ENCODE results near the gene HSD17B8. TPM values are rescaled to one million over a fixed set of nuclear protein-coding genes. Genes with fewer than 3 reads are reported as not detected.

The HSD17B8 gene
- 10 to 100 TPM; 11.7 to 20.1 (median 19.4) TPM for total RNA-seq

DNA sequence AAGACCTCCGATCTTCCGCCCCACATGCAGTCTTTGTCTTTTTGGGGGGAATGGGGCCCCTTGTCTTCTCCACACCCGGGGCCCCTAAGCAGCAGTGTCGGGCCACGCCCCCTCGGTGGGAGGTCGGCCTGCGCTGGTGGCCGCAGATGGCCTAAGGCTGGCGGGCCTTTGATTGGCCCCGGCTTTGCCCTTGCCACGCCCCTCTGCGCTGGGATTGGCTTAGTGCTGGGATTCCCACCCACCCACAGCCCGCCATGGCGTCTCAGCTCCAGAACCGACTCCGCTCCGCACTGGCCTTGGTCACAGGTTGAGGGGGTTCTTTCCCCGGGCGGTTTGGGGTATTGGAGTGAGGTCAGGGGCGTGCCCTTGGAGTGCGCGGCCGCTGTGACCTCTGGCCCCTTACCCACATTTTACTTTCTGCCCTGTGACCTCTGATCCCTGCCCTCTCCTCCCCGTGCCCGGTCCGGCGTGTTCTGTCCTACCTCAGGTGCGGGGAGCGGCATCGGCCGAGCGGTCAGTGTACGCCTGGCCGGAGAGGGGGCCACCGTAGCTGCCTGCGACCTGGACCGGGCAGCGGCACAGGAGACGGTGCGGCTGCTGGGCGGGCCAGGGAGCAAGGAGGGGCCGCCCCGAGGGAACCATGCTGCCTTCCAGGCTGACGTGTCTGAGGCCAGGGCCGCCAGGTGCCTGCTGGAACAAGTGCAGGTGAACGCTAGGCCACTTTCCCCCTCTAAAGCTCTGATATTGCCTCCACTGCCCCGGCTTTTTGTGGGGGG, at the start of gene HSD17B8:
Gene HSD17B8, plus strand, starts transcription at position 241 of the 776 bp plus-strand sequence. Its CDS starts 14 bp downstream, at position 255.
- Mint-ChIP-seq H3K27me3 (ENCODE audit: low read depth) (no peaks in the 10 kb centered on the region), H3K4me3 (peak within 1 kb of the TSS; percentile 100), H3K36me3 (ENCODE audit: insufficient read depth) (peaks cover 31% of the 10 kb centered on the region), H3K9me3 (no peaks in the 10 kb centered on the region), H3K4me1 (ENCODE audit: low read depth) (peaks cover 68% of the 10 kb centered on the region)
- ATAC-seq (peak; percentile 56 to 60), DNase-seq (peak; percentile 87)

DNA sequence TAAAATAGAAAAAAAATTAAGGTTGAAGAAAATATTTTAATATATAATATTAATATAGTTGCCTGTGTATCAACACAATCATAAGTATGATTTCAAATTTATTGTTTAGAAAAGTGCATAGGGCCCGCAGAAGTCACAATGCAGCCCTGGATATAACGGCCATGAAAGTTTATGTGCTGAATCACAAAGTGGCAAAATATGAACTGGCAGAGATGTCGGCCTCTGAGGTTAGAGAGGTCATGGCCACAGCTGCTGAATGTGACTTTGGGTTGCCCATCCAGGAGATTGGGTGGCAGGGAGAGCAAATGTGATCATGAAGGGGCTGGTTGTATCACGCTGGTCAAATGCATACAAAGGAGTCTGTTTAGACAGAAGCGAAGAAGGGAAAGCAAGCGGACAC, 47.9 kb upstream of the HSD17B8 start:
- ATAC-seq (no peak), DNase-seq (no peak)
- Mint-ChIP-seq H3K9me3 (peaks cover 11% of the 10 kb centered on the region), H3K4me3 (no peak overlapping the region), H3K36me3 (ENCODE audit: insufficient read depth) (no peaks in the 10 kb centered on the region), H3K4me1 (ENCODE audit: low read depth) (peaks cover 5% of the 10 kb centered on the region), H3K27me3 (ENCODE audit: low read depth) (peaks cover 12% of the 10 kb centered on the region)

- Mint-ChIP-seq H3K4me3 (no peak overlapping the region), H3K4me1 (ENCODE audit: low read depth) (peaks cover 8% of the 10 kb centered on the region), H3K27me3 (ENCODE audit: low read depth) (peaks cover 10% of the 10 kb centered on the region), H3K36me3 (ENCODE audit: insufficient read depth) (no peaks in the 10 kb centered on the region), H3K9me3 (peaks cover 7% of the 10 kb centered on the region)
- ATAC-seq (no peak), DNase-seq (no peak)
These were observed 47.5 kb upstream of the HSD17B8 start for GRCh38 chr6:33156964-33157363.

DNA sequence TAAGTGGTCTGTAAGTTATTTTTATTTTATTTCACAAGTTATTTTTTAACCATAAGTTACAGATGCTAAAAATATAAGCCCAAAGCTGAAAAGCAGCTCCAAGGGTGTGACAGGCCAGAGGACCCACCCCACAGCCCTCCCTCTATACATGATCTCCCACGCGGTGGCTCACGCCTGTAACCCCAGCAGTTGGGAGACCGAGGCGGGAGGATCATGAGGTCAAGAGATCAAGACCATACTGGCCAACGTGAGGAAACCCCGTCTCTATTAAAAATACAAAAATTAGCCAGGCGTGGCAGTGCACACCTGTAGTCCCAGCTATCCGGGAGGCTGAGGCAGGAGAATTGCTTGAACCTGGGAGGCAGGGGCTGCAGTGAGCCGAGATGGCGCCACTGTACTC, 44.4 kb upstream of the HSD17B8 start:
- Mint-ChIP-seq H3K36me3 (ENCODE audit: insufficient read depth) (no peaks in the 10 kb centered on the region), H3K4me1 (ENCODE audit: low read depth) (peaks cover 10% of the 10 kb centered on the region), H3K27me3 (ENCODE audit: low read depth) (peaks cover 3% of the 10 kb centered on the region), H3K9me3 (no peaks in the 10 kb centered on the region), H3K4me3 (no peak overlapping the region)
- DNase-seq (no peak), ATAC-seq (no peak)

- H3K4me3 Mint-ChIP-seq: peak overlapping the region; percentile 82
- DNase-seq (no peak), ATAC-seq (no peak)
- no peaks in the 10 kb centered on the region for H3K36me3 Mint-ChIP-seq (ENCODE audit: insufficient read depth)
- H3K4me1 Mint-ChIP-seq (ENCODE audit: low read depth): peaks cover 10% of the 10 kb centered on the region
- no peaks in the 10 kb centered on the region for H3K9me3 Mint-ChIP-seq
- peaks cover 7% of the 10 kb centered on the region for H3K27me3 Mint-ChIP-seq (ENCODE audit: low read depth)
These were observed 43.6 kb upstream of the HSD17B8 start for GRCh38 chr6:33160728-33161344.

DNA sequence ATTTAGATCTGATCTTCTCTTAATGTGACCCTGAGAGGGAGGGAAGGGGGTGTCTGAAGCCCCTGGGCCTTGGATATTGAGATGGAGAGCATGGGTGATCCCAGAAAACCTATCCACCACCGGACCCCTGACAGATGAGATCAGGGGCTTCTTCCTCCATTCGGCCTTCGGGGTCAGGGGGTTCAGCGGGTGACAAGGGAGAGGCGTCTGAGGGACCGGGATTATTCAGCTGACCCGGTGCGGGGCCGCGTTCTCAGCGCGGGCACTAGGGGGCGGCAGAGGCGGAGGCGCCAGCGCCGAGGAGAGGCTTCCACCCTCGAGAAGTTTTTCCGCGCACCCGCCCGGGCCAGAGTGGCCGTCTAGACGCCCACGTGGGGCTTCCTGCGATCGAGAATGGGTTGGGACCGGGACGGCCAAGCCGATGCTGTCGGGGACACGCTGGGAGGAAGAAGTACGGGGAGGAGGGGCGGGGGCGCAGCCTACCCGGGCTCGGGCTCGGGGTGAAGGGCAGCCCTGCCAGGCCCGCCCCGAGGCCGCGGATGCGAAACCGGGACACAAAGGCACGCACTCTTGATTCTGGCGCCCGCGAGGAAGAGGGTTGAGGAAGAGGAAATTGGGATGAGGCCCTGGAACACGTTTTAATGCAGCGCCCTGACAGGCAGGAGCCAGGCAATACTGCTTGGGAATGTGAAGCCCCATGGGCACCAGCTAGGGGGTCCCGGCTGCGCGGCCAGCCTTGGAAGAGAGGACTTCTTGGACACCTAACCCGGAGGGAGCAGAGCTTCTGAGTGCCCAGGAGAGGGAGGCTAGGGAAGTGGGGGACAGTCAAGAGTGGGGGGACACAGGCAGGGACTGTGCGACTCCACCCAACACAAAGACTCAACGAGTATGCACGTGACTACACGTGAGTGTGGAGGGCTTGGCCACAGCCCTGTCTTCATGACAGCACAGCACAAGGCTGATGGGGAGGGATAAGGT, 42.8 kb upstream of the HSD17B8 start:
- peak; percentile 82 for DNase-seq
- no peaks in the 10 kb centered on the region for H3K36me3 Mint-ChIP-seq (ENCODE audit: insufficient read depth)
- H3K4me3 Mint-ChIP-seq: peak overlapping the region; percentile 82
- peak; percentile 94 to 96 for ATAC-seq
- peaks cover 10% of the 10 kb centered on the region for H3K4me1 Mint-ChIP-seq (ENCODE audit: low read depth)
- H3K27me3 Mint-ChIP-seq (ENCODE audit: low read depth): peaks cover 7% of the 10 kb centered on the region
- H3K9me3 Mint-ChIP-seq: no peaks in the 10 kb centered on the region

GRCh38 chr6:33163540-33163939, 40.9 kb upstream of the HSD17B8 start:
- no peaks in the 10 kb centered on the region for H3K36me3 Mint-ChIP-seq (ENCODE audit: insufficient read depth)
- H3K4me3 Mint-ChIP-seq: no peak overlapping the region
- ATAC-seq (no peak), DNase-seq (no peak)
- peaks cover 10% of the 10 kb centered on the region for H3K4me1 Mint-ChIP-seq (ENCODE audit: low read depth)
- H3K27me3 Mint-ChIP-seq (ENCODE audit: low read depth): peaks cover 7% of the 10 kb centered on the region
- H3K9me3 Mint-ChIP-seq: no peaks in the 10 kb centered on the region

GRCh38 chr6:33164176-33164575, 40.3 kb upstream of the HSD17B8 start:
- Mint-ChIP-seq H3K36me3 (ENCODE audit: insufficient read depth) (no peaks in the 10 kb centered on the region), H3K9me3 (no peaks in the 10 kb centered on the region), H3K27me3 (ENCODE audit: low read depth) (peaks cover 7% of the 10 kb centered on the region), H3K4me3 (no peak overlapping the region), H3K4me1 (ENCODE audit: low read depth) (peaks cover 10% of the 10 kb centered on the region)
- ATAC-seq: no peak
- no peak for DNase-seq

GRCh38 chr6:33164665-33165373, 39.6 kb upstream of the HSD17B8 start:
- peaks cover 7% of the 10 kb centered on the region for H3K27me3 Mint-ChIP-seq (ENCODE audit: low read depth)
- ATAC-seq (no peak), DNase-seq (no peak)
- no peaks in the 10 kb centered on the region for H3K9me3 Mint-ChIP-seq
- H3K4me3 Mint-ChIP-seq: no peak overlapping the region
- H3K36me3 Mint-ChIP-seq (ENCODE audit: insufficient read depth): no peaks in the 10 kb centered on the region
- peaks cover 10% of the 10 kb centered on the region for H3K4me1 Mint-ChIP-seq (ENCODE audit: low read depth)

DNA sequence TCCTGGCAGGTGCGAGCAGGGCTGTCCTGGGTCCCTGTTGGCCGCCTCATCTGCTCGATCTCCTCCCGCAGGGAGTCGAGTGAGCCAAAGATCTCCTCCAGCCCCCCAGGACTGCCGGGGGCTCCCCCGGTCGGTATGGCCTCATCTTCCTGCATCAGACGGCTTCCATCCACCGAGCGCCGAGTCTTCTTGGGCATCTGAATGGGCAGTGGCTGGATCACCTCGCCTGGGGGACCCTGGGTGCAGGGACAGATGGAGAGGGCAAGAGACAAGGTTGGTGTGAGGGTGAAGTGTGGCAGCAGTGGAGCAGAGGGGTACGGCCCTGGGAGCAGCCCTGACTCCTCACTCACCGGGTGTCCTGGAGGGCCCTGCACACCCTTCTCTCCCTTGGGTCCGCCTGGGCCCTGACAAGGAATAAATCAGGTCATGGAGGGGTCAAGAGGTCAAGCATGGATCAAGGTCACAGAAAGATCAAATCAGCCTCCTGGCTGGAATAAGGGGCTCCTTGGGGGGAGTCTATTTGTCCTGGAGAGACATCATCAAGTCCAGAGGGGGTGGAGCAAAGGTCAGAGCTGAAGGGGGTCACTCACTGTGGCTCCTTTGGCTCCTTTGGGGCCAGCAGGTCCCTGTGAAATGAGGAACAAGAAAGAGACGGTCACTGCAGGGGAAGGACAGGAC, 38.7 kb upstream of the HSD17B8 start:
- no peaks in the 10 kb centered on the region for H3K9me3 Mint-ChIP-seq

DNA sequence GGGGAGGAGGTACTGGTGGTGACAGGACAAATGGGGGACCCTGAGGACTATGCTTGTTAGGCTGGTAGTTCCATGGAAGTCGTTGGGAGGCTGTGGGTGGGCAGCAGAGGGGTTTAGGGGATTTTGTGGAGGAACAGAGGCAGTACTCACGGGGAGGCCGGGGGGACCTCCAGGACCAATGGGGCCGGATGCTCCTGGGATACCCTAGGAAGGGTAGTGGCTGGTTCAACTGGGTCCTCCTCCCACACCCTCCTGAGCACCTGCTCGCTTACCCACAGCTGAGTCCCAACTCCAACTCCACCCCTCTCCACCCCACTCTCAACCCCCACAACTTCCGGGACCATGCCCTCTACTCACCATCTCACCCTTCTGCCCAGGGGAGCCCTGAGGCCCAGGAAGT, 38.1 kb upstream of the HSD17B8 start:
- ATAC-seq (no peak), DNase-seq (no peak)
- Mint-ChIP-seq H3K9me3 (no peaks in the 10 kb centered on the region), H3K4me1 (ENCODE audit: low read depth) (peaks cover 7% of the 10 kb centered on the region), H3K27me3 (ENCODE audit: low read depth) (peaks cover 8% of the 10 kb centered on the region), H3K36me3 (ENCODE audit: insufficient read depth) (no peaks in the 10 kb centered on the region), H3K4me3 (no peak overlapping the region)

More for the DNA sequence above, 38.7 kb upstream of the HSD17B8 start:
- ATAC-seq (no peak), DNase-seq (no peak)
- peaks cover 7% of the 10 kb centered on the region for H3K27me3 Mint-ChIP-seq (ENCODE audit: low read depth)
- H3K4me1 Mint-ChIP-seq (ENCODE audit: low read depth): peaks cover 10% of the 10 kb centered on the region
- no peaks in the 10 kb centered on the region for H3K36me3 Mint-ChIP-seq (ENCODE audit: insufficient read depth)
- H3K4me3 Mint-ChIP-seq: no peak overlapping the region

DNA sequence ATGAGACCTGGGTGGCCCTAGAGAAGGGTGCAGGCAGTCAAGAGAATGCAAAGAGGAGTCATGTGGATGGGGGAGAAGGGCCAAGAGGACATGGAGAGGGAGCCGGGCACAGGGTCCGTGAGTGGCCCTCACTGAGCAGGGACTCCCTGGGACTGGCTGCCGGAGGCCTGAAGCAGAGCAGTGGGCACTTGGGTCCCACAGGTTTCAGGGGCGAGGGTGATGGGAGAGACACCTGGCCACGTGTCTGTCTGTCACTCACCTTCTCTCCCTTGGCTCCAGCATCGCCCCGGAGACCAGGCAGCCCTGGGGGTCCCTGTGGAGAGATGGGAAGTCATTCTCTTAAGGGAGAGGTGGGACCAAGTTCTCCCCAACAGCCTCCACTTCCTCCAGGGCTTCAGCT, 37.6 kb upstream of the HSD17B8 start:
- no peak for ATAC-seq
- H3K4me1 Mint-ChIP-seq (ENCODE audit: low read depth): peaks cover 4% of the 10 kb centered on the region
- no peak for DNase-seq
- H3K4me3 Mint-ChIP-seq: no peak overlapping the region
- no peaks in the 10 kb centered on the region for H3K36me3 Mint-ChIP-seq (ENCODE audit: insufficient read depth)
- no peaks in the 10 kb centered on the region for H3K9me3 Mint-ChIP-seq
- H3K27me3 Mint-ChIP-seq (ENCODE audit: low read depth): peaks cover 8% of the 10 kb centered on the region
